ENCODE results near the gene GRIN2A. TPM values are rescaled to one million over a fixed set of nuclear protein-coding genes. Genes with fewer than 3 reads are reported as not detected.

The GRIN2A gene
- total and polyA plus RNA-seq, 2 of the 8 experiments (the other 6 are each of a cell fraction or from before 2014, with no cell fraction given), result 0.18 to 1.8 TPM

DNA sequence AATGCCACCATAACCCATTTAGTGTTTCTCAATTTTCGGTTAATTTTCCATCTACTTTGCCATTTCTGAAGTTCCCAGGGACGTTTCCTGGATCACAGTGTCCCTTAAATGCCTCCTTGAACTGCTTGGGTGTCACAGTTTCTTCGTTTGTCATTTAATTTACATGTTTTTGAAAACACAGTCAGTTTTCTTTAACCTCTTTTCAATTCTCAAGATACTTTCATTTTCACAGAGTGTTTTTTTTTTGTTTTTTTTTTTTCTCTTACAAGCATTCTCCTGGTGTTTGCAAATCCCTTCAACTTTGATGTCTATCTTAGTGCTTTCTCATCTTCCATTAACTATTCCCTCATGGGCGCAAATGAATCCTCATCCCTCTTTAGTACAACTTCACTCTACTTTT is 283.7 kb downstream of the GRIN2A start:
- Histone ChIP-seq H2BK20ac (ENCODE audit: low read length) (no peak overlapping the region), H3K79me1 (ENCODE audit: low read depth, low read length) (no peaks in the 10 kb centered on the region), H4K20me1 (replicated peaks in 1 of 2; ENCODE audit: control insufficient read depth in 1 of 2, insufficient read depth in 2 of 2, low read length in 2 of 2) (no peaks in the 10 kb centered on the region), H2BK12ac (ENCODE audit: low read depth, low read length) (no peak overlapping the region), H3K4ac (replicated peaks; ENCODE audit: insufficient read length, low read depth, low read length) (no peak overlapping the region), H3K23ac (ENCODE audit: insufficient read length) (no peak overlapping the region), H4K5ac (ENCODE audit: insufficient read length, low read depth, low read length) (no peak overlapping the region), H3K4me2 (ENCODE audit: insufficient read depth in 1 of 2, low read depth in 2 of 2, low read length in 2 of 2) (no peak overlapping the region), H2BK15ac (ENCODE audit: low read length) (no peak overlapping the region), H3K14ac (ENCODE audit: insufficient read length) (no peak overlapping the region), H2BK120ac (replicated peaks; ENCODE audit: low read depth, low read length) (no peak overlapping the region), H3K23me2 (ENCODE audit: low read depth, low read length) (peaks cover 3% of the 10 kb centered on the region; the same call in 1 of the 2 replicates), H4K8ac (ENCODE audit: extremely low read depth, insufficient read depth, low read length) (no peak overlapping the region), H3K9ac (replicated peaks in 1 of 4; ENCODE audit: extremely low read depth in 1 of 4, low read depth in 3 of 4, low read length in 3 of 4) (no peak overlapping the region), H3K79me2 (ENCODE audit: control insufficient read depth in 1 of 2, insufficient read depth in 2 of 2, low read length in 2 of 2) (no peaks in the 10 kb centered on the region), H3K4me3 (ENCODE audit: extremely low read depth in 1 of 4, insufficient read depth in 2 of 4, low read depth in 3 of 4, low read length in 4 of 4) (no peak overlapping the region), H2AK5ac (ENCODE audit: low read depth, low read length) (no peak overlapping the region), H3K9me3 (ENCODE audit: insufficient read depth in 2 of 2, low read depth in 1 of 2, low read length in 1 of 2) (no peaks in the 10 kb centered on the region), H3K4me1 (replicated peaks in 1 of 4; ENCODE audit: control insufficient read depth in 3 of 4, insufficient read depth in 4 of 4, low read length in 3 of 4) (no peaks in the 10 kb centered on the region), H4K91ac (replicated peaks; ENCODE audit: insufficient read length, low read length) (no peak overlapping the region), H2BK5ac (ENCODE audit: low read depth, low read length) (no peak overlapping the region), H3K27ac (ENCODE audit: low read depth, low read length) (no peak overlapping the region), H3K36me3 (ENCODE audit: control insufficient read depth in 2 of 4, insufficient read depth in 4 of 4, low read length in 3 of 4) (no peaks in the 10 kb centered on the region), H3K56ac (replicated peaks; ENCODE audit: insufficient read length, low read depth, low read length) (no peak overlapping the region), H3K18ac (ENCODE audit: extremely low read depth, low read length) (no peak overlapping the region), H2AFZ (ENCODE audit: low read length) (no peak overlapping the region), H3K27me3 (replicated peaks in 1 of 4; ENCODE audit: control insufficient read depth in 3 of 4, extremely low read depth in 1 of 4, insufficient read depth in 3 of 4, low read length in 3 of 4) (no peaks in the 10 kb centered on the region)
- WGBS, 2 experiments (ENCODE audit: extremely low coverage in 1 of 2, insufficient coverage in 1 of 2, insufficient read length in 1 of 2, insufficient replicate concordance in 2 of 2, low coverage in 1 of 2, low lambda C conversion rate in 2 of 2, missing lambda C conversion rate in 1 of 2), result 77% methylated on average over 4 of the region's 4 CpGs; no CpG with 5 or more reads in 1 of the 2 experiments
- DNase-seq (ENCODE audit: low read depth in 1 of 2, low spot score in 2 of 2) (no peak), FAIRE-seq (no peak)
- POLR2A ChIA-PET (ENCODE audit: partially characterized antibody), result no interaction called here
- CTCF ChIA-PET (ENCODE audit: partially characterized antibody), result no interaction called here
- TF ChIP-seq CBX5 (IDR thresholded peaks at IDR 0.05; ENCODE audit: low read depth, low read length) (no peak), GTF2F1 (IDR thresholded peaks at IDR 0.05; ENCODE audit: borderline replicate concordance, low read depth, low read length) (no peak), TAF1 (IDR thresholded peaks at IDR 0.05; ENCODE audit: low read depth, low read length) (no peak), NANOG (IDR thresholded peaks at IDR 0.05; ENCODE audit: insufficient read depth, low read depth, low read length, poor library complexity, severe bottlenecking) (no peak), RFX5 (IDR thresholded peaks at IDR 0.05; ENCODE audit: borderline replicate concordance, low read depth, low read length) (no peak), USF2 (IDR thresholded peaks at IDR 0.05; ENCODE audit: low read length) (no peak), EGR1 (IDR thresholded peaks at IDR 0.05; ENCODE audit: borderline replicate concordance, low read depth, low read length) (no peak)
